Muscle layer of duodenum (tissue), 2 donors: ENCODE measurements around the gene PLEKHD1.

Experiments
- H3K27ac ChIP-seq: one replicate; pipeline ENCODE4 v1.7.0; 2013; ENCODE audit warnings: mild to moderate bottlenecking, low read length
- H3K27me3 ChIP-seq: one replicate; pipeline ENCODE4 v1.7.0; 2013; ENCODE audit warnings: low read depth, mild to moderate bottlenecking, control low read depth, low read length
- H3K36me3 ChIP-seq, 2 donors: one replicate each; pipeline ENCODE4 v1.7.0; 2013; ENCODE audit warnings: low read length in 2 of 2, control low read depth in 1 of 2, mild to moderate bottlenecking in 1 of 2; ENCODE audit not compliant: insufficient read depth in 2 of 2, control insufficient read depth in 1 of 2
- H3K4me1 ChIP-seq, 2 donors: one replicate each; pipeline ENCODE4 v1.7.0; 2013; ENCODE audit warnings: low read length in 2 of 2, mild to moderate bottlenecking in 2 of 2, control low read depth in 1 of 2, moderate library complexity in 1 of 2; ENCODE audit not compliant: insufficient read depth in 2 of 2, control insufficient read depth in 1 of 2
- H3K4me3 ChIP-seq, 2 donors: one replicate each; pipeline ENCODE4 v1.7.0; 2013; ENCODE audit warnings: low read length in 2 of 2, low read depth in 1 of 2, mild to moderate bottlenecking in 1 of 2
- H3K9me3 ChIP-seq, 2 donors: one replicate each; pipeline ENCODE4 v1.7.0; 2013; ENCODE audit warnings: low read length in 2 of 2, control low read depth in 1 of 2, mild to moderate bottlenecking in 1 of 2; ENCODE audit not compliant: control insufficient read depth in 1 of 2
- donor health status: healthy.

PLEKHD1 gene

DNA sequence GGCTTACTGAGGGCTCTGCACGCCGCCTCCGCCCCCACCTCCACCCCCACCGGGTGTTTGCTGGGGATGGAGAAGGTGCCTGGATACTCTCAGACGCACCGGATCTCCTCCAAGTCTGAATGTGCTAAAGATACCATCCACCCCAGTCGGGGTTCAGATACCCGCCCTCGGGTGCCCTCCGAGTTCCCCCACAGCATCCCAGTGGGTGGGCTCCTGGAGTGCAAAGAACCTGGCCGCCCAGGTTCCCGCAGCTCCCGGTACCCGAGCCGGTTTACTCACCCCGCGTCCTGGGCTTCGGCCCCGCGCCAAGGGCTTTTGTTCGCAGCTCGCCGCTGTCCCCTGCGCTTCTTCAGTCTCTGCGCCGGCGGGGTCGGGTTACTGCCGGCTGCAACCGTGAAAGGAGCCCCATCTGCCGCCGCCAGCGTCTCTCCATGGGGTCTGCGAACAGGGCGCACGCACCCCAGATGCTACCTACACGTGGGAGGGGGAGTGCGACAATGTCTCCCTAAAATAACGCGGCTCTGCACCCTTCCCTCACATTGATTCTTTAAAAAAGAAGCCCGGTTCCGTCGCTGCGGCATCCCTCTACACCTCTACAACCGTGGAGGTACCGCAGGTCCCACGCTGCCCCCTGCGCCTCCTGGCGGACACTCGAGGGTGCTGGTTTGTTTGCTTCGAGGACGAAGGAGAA lies 89.9 kb downstream of the PLEKHD1 start, which contains the start of gene CCDC177:
CCDC177 (minus strand) TSS at position 609 of the 691 bp plus-strand sequence. CDS start 1,249 bp downstream, outside the sequence.
- Histone ChIP-seq H3K27ac (no peak within 1 kb of the TSS), H3K36me3 (no peaks in the 10 kb centered on the region), H3K27me3 (peaks cover 41% of the 10 kb centered on the region), H3K9me3 (no peaks in the 10 kb centered on the region), H3K4me1 (peaks cover 0 to 37% of the 10 kb centered on the region in 2 donors), H3K4me3 (peak within 1 kb of the TSS; percentile 26 to 73)

GRCh38 chr14:69574954-69575295 lies 90.4 kb downstream of the PLEKHD1 start:
- peak overlapping the region in 1 of 2 donors; percentile 73 for H3K4me3 ChIP-seq
- H3K27ac ChIP-seq, result no peak overlapping the region
- no peaks in the 10 kb centered on the region for H3K36me3 ChIP-seq
- peaks cover 0 to 37% of the 10 kb centered on the region in 2 donors for H3K4me1 ChIP-seq
- H3K27me3 ChIP-seq, result peaks cover 39% of the 10 kb centered on the region
- H3K9me3 ChIP-seq, result no peaks in the 10 kb centered on the region

DNA sequence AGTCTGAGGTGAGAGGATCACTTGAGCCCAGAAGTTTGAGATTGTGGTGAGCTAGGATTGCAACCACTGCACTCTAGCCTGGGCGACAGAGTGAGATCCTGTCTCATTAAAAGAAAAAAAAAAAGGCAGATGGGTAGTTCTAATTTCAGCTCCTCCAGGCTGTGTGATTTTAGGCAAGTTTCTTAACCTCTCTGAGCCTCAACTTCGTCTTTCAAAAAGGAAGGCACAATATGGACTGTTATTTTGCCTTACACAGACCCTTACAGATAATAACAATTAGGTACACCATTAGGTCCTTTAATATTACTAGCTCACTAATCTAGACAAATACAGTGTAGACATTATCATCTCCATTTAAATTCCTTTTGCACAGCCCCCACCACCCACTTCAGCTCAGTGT lies 94.9 kb downstream of the PLEKHD1 start:
- Histone ChIP-seq H3K36me3 (no peaks in the 10 kb centered on the region), H3K27me3 (peaks cover 8% of the 10 kb centered on the region), H3K4me1 (peaks cover 0 to 5% of the 10 kb centered on the region in 2 donors), H3K4me3 (no peak overlapping the region), H3K9me3 (no peaks in the 10 kb centered on the region), H3K27ac (no peak overlapping the region)

DNA sequence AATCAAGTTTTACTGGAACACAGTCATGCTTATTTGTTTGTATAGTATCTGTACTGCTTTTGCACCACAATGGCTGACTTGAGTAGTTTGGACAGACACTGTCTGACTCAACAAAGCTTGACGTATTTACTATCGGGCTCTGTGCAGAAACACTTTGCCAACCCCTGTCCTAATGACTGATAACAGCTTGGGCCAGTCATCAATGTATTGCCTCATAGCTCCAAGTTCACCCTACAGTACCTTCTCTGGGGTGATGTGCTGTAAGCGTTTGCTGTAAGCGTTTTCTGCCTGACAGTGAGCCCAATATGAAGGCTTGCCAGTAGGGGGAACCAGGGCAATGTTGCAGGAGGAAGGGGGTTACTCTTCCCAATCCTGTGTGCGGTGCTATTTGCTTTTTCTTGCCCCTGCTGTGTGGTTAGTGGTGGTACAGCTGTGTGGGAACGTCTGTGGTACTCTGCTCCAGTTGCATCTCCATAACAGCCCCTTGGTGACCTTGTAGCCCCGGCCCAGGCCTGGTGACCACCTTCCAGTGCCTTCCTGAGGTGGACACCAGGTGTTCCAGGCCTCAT lies 95.6 kb downstream of the PLEKHD1 start:
- no peaks in the 10 kb centered on the region for H3K36me3 ChIP-seq
- H3K27me3 ChIP-seq, result peaks cover 4% of the 10 kb centered on the region
- no peaks in the 10 kb centered on the region for H3K9me3 ChIP-seq
- H3K27ac ChIP-seq, result no peak overlapping the region
- H3K4me1 ChIP-seq, result no peaks in the 10 kb centered on the region
- no peak overlapping the region for H3K4me3 ChIP-seq
